Measurements from ENCODE around the gene ANLN. TPM values are rescaled to one million over a fixed set of nuclear protein-coding genes. Genes with fewer than 3 reads are reported as not detected.
A peak's percentile ranks its signal among the peaks of the same experiment; 100 is the strongest.

The ANLN gene
- total and polyA plus RNA-seq, 9 of the 15 experiments (the other 6 are each of a cell fraction or from before 2014, with no cell fraction given), result 18.1 to 66.2 (median 38.7) TPM

DNA sequence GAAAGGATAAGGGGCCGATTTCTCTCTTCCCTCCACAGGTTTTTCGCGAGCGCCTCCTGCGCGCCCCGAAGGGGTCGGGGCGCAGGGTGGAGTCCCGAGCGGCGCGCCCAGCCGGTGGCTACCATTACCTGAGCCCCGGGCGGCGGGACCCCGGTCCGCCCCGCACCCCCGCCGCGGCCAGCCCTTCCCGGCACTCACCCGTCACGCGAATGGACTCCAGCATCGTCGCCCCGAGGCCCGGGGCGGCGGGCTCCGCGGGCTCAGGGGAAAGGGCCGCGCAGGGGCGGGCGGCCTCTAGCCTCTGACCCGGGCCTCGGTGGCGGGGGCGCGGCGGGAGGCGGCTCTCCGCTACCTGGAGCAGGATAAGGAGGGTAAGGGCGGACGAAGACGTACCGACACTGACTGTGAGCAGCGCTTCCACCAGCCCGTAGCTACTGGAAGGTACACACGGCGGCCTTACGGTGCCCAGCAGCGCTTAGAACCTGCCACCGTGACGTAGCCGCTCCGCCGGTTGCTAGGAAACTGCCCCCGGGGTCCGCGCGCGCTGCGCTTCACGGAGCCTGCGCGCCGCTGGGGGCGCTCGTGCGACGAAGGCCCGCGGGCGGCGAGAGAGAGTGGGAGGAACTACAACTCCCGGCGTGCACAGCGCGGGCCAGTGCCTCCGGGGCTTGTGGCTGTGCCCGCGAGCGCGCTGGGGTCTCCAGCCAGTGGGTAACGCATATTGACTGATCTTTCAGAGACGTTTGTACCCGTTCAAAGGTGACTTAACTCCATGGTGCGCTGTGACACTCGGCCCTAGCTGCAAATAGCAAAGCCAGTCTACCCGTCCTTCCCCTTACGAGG is 22.7 kb upstream of the ANLN start (continued):
- TF ChIP-seq STAG1 (CRISPR knock-in tag; IDR thresholded peaks at IDR 0.05; ENCODE audit: borderline replicate concordance), result no peak
- peak; percentile 99 for TF ChIP-seq RB1 (IDR thresholded peaks at IDR 0.05; ENCODE audit: low read depth)
- TF ChIP-seq ZNF830 (CRISPR knock-in tag; IDR thresholded peaks at IDR 0.05), result no peak
- TF ChIP-seq RFX5 (IDR thresholded peaks at IDR 0.05; ENCODE audit: low read depth, low read length), result no peak
- TF ChIP-seq, protein P1, sequence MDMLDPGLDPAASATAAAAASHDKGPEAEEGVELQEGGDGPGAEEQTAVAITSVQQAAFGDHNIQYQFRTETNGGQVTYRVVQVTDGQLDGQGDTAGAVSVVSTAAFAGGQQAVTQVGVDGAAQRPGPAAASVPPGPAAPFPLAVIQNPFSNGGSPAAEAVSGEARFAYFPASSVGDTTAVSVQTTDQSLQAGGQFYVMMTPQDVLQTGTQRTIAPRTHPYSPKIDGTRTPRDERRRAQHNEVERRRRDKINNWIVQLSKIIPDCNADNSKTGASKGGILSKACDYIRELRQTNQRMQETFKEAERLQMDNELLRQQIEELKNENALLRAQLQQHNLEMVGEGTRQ (CRISPR knock-in tag; IDR thresholded peaks at IDR 0.05), result no peak
- TF ChIP-seq HMG20B (CRISPR knock-in tag; IDR thresholded peaks at IDR 0.05), result no peak
- TF ChIP-seq SP1 (CRISPR knock-in tag; IDR thresholded peaks at IDR 0.05), result peak; percentile 83
- TF ChIP-seq, protein P2, sequence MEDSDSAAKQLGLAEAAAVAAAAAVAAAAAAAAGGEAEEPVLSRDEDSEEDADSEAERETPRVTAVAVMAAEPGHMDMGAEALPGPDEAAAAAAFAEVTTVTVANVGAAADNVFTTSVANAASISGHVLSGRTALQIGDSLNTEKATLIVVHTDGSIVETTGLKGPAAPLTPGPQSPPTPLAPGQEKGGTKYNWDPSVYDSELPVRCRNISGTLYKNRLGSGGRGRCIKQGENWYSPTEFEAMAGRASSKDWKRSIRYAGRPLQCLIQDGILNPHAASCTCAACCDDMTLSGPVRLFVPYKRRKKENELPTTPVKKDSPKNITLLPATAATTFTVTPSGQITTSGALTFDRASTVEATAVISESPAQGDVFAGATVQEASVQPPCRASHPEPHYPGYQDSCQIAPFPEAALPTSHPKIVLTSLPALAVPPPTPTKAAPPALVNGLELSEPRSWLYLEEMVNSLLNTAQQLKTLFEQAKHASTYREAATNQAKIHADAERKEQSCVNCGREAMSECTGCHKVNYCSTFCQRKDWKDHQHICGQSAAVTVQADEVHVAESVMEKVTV (CRISPR knock-in tag; IDR thresholded peaks at IDR 0.05), result 0 out of 2 replicates have a peak, but pooled peaks have one; percentile 24
- no peak; the same call in 1 of the 2 replicates for TF ChIP-seq HDAC2 (IDR thresholded peaks at IDR 0.05)
- TF ChIP-seq, protein P3, sequence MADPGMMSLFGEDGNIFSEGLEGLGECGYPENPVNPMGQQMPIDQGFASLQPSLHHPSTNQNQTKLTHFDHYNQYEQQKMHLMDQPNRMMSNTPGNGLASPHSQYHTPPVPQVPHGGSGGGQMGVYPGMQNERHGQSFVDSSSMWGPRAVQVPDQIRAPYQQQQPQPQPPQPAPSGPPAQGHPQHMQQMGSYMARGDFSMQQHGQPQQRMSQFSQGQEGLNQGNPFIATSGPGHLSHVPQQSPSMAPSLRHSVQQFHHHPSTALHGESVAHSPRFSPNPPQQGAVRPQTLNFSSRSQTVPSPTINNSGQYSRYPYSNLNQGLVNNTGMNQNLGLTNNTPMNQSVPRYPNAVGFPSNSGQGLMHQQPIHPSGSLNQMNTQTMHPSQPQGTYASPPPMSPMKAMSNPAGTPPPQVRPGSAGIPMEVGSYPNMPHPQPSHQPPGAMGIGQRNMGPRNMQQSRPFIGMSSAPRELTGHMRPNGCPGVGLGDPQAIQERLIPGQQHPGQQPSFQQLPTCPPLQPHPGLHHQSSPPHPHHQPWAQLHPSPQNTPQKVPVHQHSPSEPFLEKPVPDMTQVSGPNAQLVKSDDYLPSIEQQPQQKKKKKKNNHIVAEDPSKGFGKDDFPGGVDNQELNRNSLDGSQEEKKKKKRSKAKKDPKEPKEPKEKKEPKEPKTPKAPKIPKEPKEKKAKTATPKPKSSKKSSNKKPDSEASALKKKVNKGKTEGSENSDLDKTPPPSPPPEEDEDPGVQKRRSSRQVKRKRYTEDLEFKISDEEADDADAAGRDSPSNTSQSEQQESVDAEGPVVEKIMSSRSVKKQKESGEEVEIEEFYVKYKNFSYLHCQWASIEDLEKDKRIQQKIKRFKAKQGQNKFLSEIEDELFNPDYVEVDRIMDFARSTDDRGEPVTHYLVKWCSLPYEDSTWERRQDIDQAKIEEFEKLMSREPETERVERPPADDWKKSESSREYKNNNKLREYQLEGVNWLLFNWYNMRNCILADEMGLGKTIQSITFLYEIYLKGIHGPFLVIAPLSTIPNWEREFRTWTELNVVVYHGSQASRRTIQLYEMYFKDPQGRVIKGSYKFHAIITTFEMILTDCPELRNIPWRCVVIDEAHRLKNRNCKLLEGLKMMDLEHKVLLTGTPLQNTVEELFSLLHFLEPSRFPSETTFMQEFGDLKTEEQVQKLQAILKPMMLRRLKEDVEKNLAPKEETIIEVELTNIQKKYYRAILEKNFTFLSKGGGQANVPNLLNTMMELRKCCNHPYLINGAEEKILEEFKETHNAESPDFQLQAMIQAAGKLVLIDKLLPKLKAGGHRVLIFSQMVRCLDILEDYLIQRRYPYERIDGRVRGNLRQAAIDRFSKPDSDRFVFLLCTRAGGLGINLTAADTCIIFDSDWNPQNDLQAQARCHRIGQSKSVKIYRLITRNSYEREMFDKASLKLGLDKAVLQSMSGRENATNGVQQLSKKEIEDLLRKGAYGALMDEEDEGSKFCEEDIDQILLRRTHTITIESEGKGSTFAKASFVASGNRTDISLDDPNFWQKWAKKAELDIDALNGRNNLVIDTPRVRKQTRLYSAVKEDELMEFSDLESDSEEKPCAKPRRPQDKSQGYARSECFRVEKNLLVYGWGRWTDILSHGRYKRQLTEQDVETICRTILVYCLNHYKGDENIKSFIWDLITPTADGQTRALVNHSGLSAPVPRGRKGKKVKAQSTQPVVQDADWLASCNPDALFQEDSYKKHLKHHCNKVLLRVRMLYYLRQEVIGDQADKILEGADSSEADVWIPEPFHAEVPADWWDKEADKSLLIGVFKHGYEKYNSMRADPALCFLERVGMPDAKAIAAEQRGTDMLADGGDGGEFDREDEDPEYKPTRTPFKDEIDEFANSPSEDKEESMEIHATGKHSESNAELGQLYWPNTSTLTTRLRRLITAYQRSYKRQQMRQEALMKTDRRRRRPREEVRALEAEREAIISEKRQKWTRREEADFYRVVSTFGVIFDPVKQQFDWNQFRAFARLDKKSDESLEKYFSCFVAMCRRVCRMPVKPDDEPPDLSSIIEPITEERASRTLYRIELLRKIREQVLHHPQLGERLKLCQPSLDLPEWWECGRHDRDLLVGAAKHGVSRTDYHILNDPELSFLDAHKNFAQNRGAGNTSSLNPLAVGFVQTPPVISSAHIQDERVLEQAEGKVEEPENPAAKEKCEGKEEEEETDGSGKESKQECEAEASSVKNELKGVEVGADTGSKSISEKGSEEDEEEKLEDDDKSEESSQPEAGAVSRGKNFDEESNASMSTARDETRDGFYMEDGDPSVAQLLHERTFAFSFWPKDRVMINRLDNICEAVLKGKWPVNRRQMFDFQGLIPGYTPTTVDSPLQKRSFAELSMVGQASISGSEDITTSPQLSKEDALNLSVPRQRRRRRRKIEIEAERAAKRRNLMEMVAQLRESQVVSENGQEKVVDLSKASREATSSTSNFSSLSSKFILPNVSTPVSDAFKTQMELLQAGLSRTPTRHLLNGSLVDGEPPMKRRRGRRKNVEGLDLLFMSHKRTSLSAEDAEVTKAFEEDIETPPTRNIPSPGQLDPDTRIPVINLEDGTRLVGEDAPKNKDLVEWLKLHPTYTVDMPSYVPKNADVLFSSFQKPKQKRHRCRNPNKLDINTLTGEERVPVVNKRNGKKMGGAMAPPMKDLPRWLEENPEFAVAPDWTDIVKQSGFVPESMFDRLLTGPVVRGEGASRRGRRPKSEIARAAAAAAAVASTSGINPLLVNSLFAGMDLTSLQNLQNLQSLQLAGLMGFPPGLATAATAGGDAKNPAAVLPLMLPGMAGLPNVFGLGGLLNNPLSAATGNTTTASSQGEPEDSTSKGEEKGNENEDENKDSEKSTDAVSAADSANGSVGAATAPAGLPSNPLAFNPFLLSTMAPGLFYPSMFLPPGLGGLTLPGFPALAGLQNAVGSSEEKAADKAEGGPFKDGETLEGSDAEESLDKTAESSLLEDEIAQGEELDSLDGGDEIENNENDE (IDR thresholded peaks at IDR 0.05; ENCODE audit: low read depth, low read length), result no peak
- TF ChIP-seq, protein P4, sequence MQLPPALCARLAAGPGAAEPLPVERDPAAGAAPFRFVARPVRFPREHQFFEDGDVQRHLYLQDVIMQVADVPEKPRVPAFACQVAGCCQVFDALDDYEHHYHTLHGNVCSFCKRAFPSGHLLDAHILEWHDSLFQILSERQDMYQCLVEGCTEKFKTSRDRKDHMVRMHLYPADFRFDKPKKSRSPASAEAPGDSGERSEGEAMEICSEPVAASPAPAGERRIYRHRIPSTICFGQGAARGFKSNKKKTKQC (CRISPR knock-in tag; IDR thresholded peaks at IDR 0.05), result peak; percentile 3; the same call in 1 of the 2 replicates
